HL-60 (cell line): Measurements from ENCODE around the gene NUSAP1.
A peak's percentile ranks its signal among the peaks of the same experiment; 100 is the strongest.

Source experiments
- DNase-seq, 2 experiments: peaks; one replicate each; pipeline ENCODE4 v3.0.0-alpha.2; 2010 to 2020; ENCODE audit warnings: low read depth in 1 of 2, low spot score in 1 of 2
- H3K27ac ChIP-seq: fragments of 250-450 bp; sonication (Bioruptor Pico); replicated peaks from 2 replicates; pipeline ENCODE4 v1.5.1; 2020; ENCODE audit warnings: mild to moderate bottlenecking, moderate library complexity
- H3K27me3 ChIP-seq: fragments of 250-450 bp; sonication (Bioruptor Pico); 2 replicates; pipeline ENCODE4 v1.5.1; 2021; ENCODE audit warnings: mild to moderate bottlenecking, moderate library complexity; ENCODE audit not compliant: insufficient read depth, poor library complexity, severe bottlenecking
- H3K4me3 ChIP-seq: replicated peaks from 2 replicates; pipeline ENCODE4 v1.5.1; 2011; ENCODE audit warnings: mild to moderate bottlenecking, control low read depth, low read length; ENCODE audit not compliant: insufficient read depth
- GABPA ChIP-seq: IDR thresholded peaks from 2 replicates; pipeline ENCODE4 v1.6.1; 2012; ENCODE audit warnings: low read depth
- POLR2AphosphoS5 ChIP-seq: IDR thresholded peaks from 2 replicates; pipeline ENCODE4 v1.6.1; 2012; ENCODE audit warnings: low read depth
- SPI1 ChIP-seq: IDR thresholded peaks from 2 replicates; pipeline ENCODE4 v1.6.1; 2012; ENCODE audit warnings: low read depth, mild to moderate bottlenecking, borderline replicate concordance
- TF ChIP-seq, protein P1 (sequence below): IDR thresholded peaks from one replicate; pipeline ENCODE4 v1.5.1; 2011; ENCODE audit warnings: low read length, control low read depth, inconsistent platforms; ENCODE audit not compliant: insufficient read depth
- TF ChIP-seq, protein P2 (sequence below): IDR thresholded peaks from 2 replicates; pipeline ENCODE4 v1.6.1; 2012; ENCODE audit warnings: low read depth; ENCODE audit not compliant: insufficient replicate concordance

Gene NUSAP1

DNA sequence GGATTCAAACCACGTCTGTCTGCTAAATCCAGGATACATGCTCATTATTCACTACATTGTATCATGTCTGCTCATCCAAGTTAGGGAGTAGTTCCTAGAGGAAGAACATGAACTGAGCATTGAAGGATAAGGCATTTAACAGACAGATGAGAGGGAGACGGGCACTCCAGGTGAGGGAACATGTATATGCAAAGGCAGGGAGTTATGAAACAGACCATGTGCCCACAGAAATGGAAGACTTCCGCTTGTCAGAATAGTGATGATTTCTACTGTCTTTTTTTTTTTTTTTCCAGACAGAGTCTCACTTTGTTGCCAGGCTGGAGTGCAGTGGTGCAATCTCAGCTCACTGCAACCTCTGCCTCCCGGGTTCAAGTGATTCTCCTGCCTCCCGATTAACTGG, 74.7 kb downstream of the NUSAP1 start:
- no peak overlapping the region for H3K4me3 ChIP-seq
- DNase-seq, result peak; percentile 47 to 76
- H3K27ac ChIP-seq, result peak overlapping the region; percentile 39
- H3K27me3 ChIP-seq, result no peaks in the 10 kb centered on the region
- TF ChIP-seq SPI1 (peak; percentile 49; the same call in 1 of the 2 replicates), GABPA (no peak), POLR2AphosphoS5 (no peak)
- TF ChIP-seq, protein P1, sequence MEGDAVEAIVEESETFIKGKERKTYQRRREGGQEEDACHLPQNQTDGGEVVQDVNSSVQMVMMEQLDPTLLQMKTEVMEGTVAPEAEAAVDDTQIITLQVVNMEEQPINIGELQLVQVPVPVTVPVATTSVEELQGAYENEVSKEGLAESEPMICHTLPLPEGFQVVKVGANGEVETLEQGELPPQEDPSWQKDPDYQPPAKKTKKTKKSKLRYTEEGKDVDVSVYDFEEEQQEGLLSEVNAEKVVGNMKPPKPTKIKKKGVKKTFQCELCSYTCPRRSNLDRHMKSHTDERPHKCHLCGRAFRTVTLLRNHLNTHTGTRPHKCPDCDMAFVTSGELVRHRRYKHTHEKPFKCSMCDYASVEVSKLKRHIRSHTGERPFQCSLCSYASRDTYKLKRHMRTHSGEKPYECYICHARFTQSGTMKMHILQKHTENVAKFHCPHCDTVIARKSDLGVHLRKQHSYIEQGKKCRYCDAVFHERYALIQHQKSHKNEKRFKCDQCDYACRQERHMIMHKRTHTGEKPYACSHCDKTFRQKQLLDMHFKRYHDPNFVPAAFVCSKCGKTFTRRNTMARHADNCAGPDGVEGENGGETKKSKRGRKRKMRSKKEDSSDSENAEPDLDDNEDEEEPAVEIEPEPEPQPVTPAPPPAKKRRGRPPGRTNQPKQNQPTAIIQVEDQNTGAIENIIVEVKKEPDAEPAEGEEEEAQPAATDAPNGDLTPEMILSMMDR, result no peak
- TF ChIP-seq, protein P2, sequence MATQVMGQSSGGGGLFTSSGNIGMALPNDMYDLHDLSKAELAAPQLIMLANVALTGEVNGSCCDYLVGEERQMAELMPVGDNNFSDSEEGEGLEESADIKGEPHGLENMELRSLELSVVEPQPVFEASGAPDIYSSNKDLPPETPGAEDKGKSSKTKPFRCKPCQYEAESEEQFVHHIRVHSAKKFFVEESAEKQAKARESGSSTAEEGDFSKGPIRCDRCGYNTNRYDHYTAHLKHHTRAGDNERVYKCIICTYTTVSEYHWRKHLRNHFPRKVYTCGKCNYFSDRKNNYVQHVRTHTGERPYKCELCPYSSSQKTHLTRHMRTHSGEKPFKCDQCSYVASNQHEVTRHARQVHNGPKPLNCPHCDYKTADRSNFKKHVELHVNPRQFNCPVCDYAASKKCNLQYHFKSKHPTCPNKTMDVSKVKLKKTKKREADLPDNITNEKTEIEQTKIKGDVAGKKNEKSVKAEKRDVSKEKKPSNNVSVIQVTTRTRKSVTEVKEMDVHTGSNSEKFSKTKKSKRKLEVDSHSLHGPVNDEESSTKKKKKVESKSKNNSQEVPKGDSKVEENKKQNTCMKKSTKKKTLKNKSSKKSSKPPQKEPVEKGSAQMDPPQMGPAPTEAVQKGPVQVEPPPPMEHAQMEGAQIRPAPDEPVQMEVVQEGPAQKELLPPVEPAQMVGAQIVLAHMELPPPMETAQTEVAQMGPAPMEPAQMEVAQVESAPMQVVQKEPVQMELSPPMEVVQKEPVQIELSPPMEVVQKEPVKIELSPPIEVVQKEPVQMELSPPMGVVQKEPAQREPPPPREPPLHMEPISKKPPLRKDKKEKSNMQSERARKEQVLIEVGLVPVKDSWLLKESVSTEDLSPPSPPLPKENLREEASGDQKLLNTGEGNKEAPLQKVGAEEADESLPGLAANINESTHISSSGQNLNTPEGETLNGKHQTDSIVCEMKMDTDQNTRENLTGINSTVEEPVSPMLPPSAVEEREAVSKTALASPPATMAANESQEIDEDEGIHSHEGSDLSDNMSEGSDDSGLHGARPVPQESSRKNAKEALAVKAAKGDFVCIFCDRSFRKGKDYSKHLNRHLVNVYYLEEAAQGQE, result no peak

DNA sequence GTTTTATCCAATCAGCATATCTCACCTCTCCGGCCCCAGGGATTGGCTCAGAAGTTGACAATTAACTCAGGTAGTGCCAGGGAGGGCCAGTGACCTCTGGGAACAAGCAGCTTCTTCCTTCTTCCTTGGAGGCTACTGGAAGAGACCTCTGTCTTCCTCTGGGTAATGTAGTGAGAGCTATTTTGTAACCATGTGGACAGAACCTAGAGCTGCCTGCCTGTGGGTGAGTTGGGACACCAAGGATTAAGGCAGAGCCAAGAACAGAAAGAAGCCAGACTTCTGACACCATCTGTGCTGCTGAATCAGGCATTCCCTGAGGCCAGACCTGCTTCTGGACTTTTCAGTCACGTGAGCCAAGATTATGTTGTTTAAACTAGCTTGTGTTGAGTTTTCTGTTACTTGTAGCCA, 75.6 kb downstream of the NUSAP1 start:
- peak overlapping the region; percentile 39 for H3K27ac ChIP-seq
- TF ChIP-seq, protein P1, result no peak
- TF ChIP-seq SPI1 (no peak), GABPA (no peak), POLR2AphosphoS5 (no peak)
- TF ChIP-seq, protein P2, result no peak
- peak in 1 of 2 experiments; percentile 66 for DNase-seq
- no peaks in the 10 kb centered on the region for H3K27me3 ChIP-seq
- H3K4me3 ChIP-seq, result no peak overlapping the region

DNA sequence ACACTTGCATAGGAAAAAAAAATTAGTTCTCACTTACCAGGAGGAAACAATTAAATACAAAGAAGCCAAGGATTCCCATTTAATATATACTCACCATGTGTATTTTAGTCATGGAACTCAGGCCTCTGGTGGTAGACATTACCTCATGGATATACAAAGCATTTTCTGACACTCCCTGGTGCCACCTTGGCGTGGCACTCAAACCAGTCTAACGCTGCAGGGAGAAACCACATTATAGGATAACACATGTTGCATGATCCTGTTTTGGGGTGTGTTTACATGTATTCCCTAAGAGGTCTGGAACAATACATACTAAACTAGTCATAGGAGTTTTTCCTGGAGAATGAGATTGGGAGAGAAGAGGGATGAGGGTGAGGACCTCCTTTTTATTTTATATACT, 78.3 kb downstream of the NUSAP1 start:
- TF ChIP-seq SPI1 (no peak), GABPA (no peak), POLR2AphosphoS5 (no peak)
- TF ChIP-seq, protein P2, result no peak
- TF ChIP-seq, protein P1, result no peak
- H3K27me3 ChIP-seq, result no peaks in the 10 kb centered on the region
- DNase-seq, result no peak
- H3K27ac ChIP-seq, result no peak overlapping the region
- H3K4me3 ChIP-seq, result no peak overlapping the region
